BJ (cell line): ENCODE results near the gene STXBP6. TPM values are rescaled to one million over a fixed set of nuclear protein-coding genes. Genes with fewer than 3 reads are reported as not detected.

Experiments
- CTCF ChIA-PET: fragments of 350-600 bp; formaldehyde crosslinking; extraction: SDS; loops from one replicate; lab custom pipeline; 2021; ENCODE audit warnings: antibody characterized with exemption, inconsistent platforms; lab: Yijun Ruan, JAX
- POLR2A ChIA-PET: fragments of 300-600 bp; sonication (Branson Sonifier 250); formaldehyde crosslinking; extraction: SDS; loops from one replicate; lab custom pipeline; 2021; ENCODE audit warnings: antibody characterized with exemption; lab: Charles Lee
- DNase-seq: peaks from one replicate; pipeline ENCODE4 v3.0.0-alpha.2; 2011; ENCODE audit warnings: low read depth
- H3K27me3 ChIP-seq: 2 replicates; pipeline ENCODE4 v1.6.0; 2011; ENCODE audit warnings: low read length; ENCODE audit not compliant: control insufficient read depth, insufficient read depth
- H3K36me3 ChIP-seq: 2 replicates; pipeline ENCODE4 v1.5.1; 2011; ENCODE audit warnings: low read length; ENCODE audit not compliant: control insufficient read depth, insufficient read depth
- H3K4me3 ChIP-seq: 2 replicates; pipeline ENCODE4 v1.5.1; 2011; ENCODE audit warnings: low read depth, mild to moderate bottlenecking, control low read depth, low read length
- CTCF ChIP-seq: IDR thresholded peaks from 2 replicates; pipeline ENCODE4 v1.5.1; 2011; ENCODE audit warnings: low read depth, mild to moderate bottlenecking, control low read depth, inconsistent platforms, low read length, moderate library complexity; ENCODE audit not compliant: insufficient read depth
- polyA plus RNA-seq: library from polyadenylated mRNA; depleted of rRNA; stranded (reverse); fragments of >200 nt; gene quantifications from 2 replicates; pipeline ENCODE4 v1.2.3, GENCODE V29; 2011

The STXBP6 gene
- polyA plus RNA-seq, 1 experiment: 12.1 TPM

DNA sequence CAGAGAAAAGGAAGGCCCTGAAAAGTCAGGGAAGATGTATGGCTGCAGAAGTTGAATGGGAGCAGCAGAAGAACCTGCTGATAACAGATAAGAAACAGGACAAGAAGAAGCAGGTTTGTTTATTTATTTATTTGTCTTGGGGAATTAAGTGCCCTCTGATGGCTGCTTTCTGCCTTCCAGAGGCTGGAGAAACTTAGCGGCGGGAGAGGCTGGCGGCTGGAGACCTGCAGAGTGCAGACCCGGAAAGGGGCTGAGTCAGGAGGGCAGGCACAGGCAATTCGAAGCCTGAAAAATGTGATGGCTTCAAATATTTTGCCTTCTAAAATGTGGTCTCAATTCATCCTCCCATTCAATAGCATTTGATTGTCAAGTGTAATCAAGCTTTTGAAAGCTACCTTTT lies 247.7 kb downstream of the STXBP6 start:
- no peak for TF ChIP-seq CTCF
- Histone ChIP-seq H3K36me3 (no peaks in the 10 kb centered on the region), H3K27me3 (no peaks in the 10 kb centered on the region), H3K4me3 (no peak overlapping the region)
- ChIA-PET CTCF (interaction anchor here (0.7 to 6.1 kb wide), 2 partner anchors 66 to 332 kb away, joined by 3 to 80 read pairs; no protein-coding TSS in a partner anchor), POLR2A (no interaction called here)
- no peak for DNase-seq

DNA sequence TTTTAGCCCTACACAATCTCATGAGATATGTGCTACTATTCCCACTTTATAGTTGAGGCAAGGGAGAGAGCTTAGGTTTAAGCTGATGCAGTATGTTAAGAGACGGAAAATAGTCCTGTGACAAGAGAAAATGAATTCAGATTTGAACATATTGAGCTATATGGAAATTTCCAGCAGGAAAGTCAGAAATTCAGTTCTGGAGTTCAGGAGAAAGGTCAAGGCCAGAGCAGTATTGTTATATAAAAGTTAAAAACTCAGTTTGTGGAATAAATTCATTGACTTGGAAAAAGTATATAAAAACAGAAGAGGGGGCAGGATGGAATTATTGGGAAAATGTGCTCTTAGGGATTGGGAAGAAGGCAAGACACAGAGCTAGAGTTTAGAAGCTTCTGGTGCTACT lies 248.9 kb downstream of the STXBP6 start:
- no peak for DNase-seq
- ChIA-PET POLR2A (no interaction called here), CTCF (interaction anchor here (0.8 to 1.8 kb wide), 4 partner anchors 13 to 332 kb away, joined by 3 to 5 read pairs (median 4); no protein-coding TSS in a partner anchor)
- H3K36me3 ChIP-seq: no peaks in the 10 kb centered on the region
- no peak for TF ChIP-seq CTCF
- no peak overlapping the region for H3K4me3 ChIP-seq
- no peaks in the 10 kb centered on the region for H3K27me3 ChIP-seq

- Histone ChIP-seq H3K27me3 (no peaks in the 10 kb centered on the region), H3K4me3 (no peak overlapping the region), H3K36me3 (no peaks in the 10 kb centered on the region)
- ChIA-PET CTCF (no interaction called here), POLR2A (no interaction called here)
- no peak for DNase-seq
- no peak for TF ChIP-seq CTCF
Measured at GRCh38 chr14:24798911-24799462, 251.0 kb downstream of the STXBP6 start.

GRCh38 chr14:24795406-24795805 lies 254.5 kb downstream of the STXBP6 start:
- no peak for TF ChIP-seq CTCF
- POLR2A ChIA-PET: no interaction called here
- Histone ChIP-seq H3K36me3 (no peaks in the 10 kb centered on the region), H3K4me3 (no peak overlapping the region), H3K27me3 (no peaks in the 10 kb centered on the region)
- CTCF ChIA-PET: no interaction called here
- DNase-seq: no peak

DNA sequence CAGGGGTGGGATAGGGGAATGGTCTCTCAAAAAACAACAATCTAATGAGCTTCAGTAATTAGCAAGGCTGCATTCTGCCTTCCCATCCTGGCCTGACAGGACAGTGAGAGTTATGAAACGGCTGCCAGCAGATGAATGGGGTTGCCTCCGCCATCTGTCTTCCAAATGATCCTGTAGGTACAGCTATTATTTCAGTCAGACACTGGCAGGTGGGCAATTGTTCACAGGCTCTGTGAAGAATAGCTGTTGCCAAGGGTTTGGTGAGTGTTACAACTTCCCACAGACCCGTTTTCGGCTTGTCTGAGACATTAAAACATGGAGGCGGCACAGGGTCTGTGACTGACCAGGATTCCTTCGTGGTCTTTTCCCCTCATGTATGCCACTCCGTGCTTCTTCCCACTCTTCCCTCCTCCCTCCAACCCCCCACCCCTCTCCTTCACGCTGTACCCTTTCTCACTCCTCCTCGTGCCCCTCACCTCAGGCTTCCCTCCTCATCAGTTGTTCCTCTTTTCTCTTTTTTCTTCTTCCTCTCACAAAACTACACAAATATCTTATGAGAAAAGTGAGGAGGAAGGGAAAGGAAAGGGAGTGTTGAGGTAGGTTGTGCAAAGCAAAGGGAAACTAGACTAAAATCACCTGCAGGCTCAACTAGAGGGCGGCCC lies 255.2 kb downstream of the STXBP6 start:
- DNase-seq: no peak
- no peak for TF ChIP-seq CTCF
- Histone ChIP-seq H3K27me3 (no peaks in the 10 kb centered on the region), H3K36me3 (no peaks in the 10 kb centered on the region), H3K4me3 (no peak overlapping the region)
- ChIA-PET POLR2A (no interaction called here), CTCF (interaction anchor here (1.5 kb wide), 1 partner anchor 11 kb away, joined by 9 read pairs; no protein-coding TSS in a partner anchor)
